ENCODE results near the gene OR4F15. TPM values are rescaled to one million over a fixed set of nuclear protein-coding genes. Genes with fewer than 3 reads are reported as not detected.

Gene OR4F15
- polyA plus RNA-seq, 1 donor (not counting 4 experiments of a cell fraction or from before 2014, with no cell fraction given) = not detected

GRCh38 chr15:101852356-101852755, 40.4 kb downstream of the OR4F15 start:
- Histone ChIP-seq H3K9me1 (ENCODE audit: control insufficient read depth, extremely low read depth, insufficient read depth, low read length) (no peaks in the 10 kb centered on the region), H3K9ac (ENCODE audit: control insufficient read depth, extremely low read depth, insufficient read depth, low read length) (no peak overlapping the region), H3K4me3 (ENCODE audit: control insufficient read depth in 2 of 3, extremely low read depth in 1 of 3, insufficient read depth in 2 of 3, low read depth in 1 of 3, low read length in 3 of 3) (no peak overlapping the region), H3K27ac (ENCODE audit: control insufficient read depth, insufficient read depth, low read length) (no peak overlapping the region), H3K4me1 (ENCODE audit: control insufficient read depth, extremely low read depth, insufficient read depth, low read length) (no peaks in the 10 kb centered on the region), H3K36me3 (ENCODE audit: control insufficient read depth in 2 of 2, extremely low read depth in 1 of 2, insufficient read depth in 2 of 2, low read length in 2 of 2) (no peaks in the 10 kb centered on the region), H3K4me2 (ENCODE audit: control insufficient read depth, extremely low read depth, insufficient read depth, low read depth, low read length) (no peak overlapping the region), H4K20me1 (ENCODE audit: control insufficient read depth, extremely low read depth, insufficient read depth, low read length) (no peaks in the 10 kb centered on the region), H2AFZ (ENCODE audit: control insufficient read depth, low read length) (no peak overlapping the region), H3K9me3 (ENCODE audit: control insufficient read depth, low read depth, low read length) (no peaks in the 10 kb centered on the region), H3K79me2 (ENCODE audit: control insufficient read depth, insufficient read depth, low read length) (no peaks in the 10 kb centered on the region), H3K27me3 (ENCODE audit: control insufficient read depth, extremely low read depth, insufficient read depth, low read length) (no peaks in the 10 kb centered on the region)
- DNase-seq (ENCODE audit: low read depth, low spot score) = no peak
- no peak for FAIRE-seq
- dilution Hi-C loops (cut with MboI; ENCODE audit: extremely low pct_ligation_motif_present, low sequenced_read_pairs) = no loop called here
- TF ChIP-seq EZH2 (IDR thresholded peaks at IDR 0.05; ENCODE audit: low read length) (no peak), CTCF (optimal IDR thresholded peaks at IDR 0.05 in 1 of 3, IDR thresholded peaks at IDR 0.05 in 1 of 3, conservative IDR thresholded peaks at IDR 0.05 in 1 of 3; ENCODE audit: extremely low read depth in 1 of 3, insufficient read depth in 2 of 3, low read length in 3 of 3) (no peak)

Small RNA genes within 50 kb of the gene (small RNA-seq; reads per million reads assigned to genes)
- gene RN7SL209P (ENCODE audit: insufficient read length in 3 of 3, low read depth in 3 of 3, low replicate concordance in 1 of 3) = 0 reads per million in 3 experiments

Other genes starting within 250 kb of the OR4F15 start
- 42.1 to 58.5 TPM (median 56.7 TPM) in 3 replicates for gene TM2D3, start 159.8 kb upstream of the OR4F15 start, polyA plus RNA-seq
- 2.8 to 3.9 TPM (median 3.0 TPM) in 3 replicates for gene TARS3, start 87.7 kb upstream of the OR4F15 start, polyA plus RNA-seq
- not detected in 3 replicates for gene OR4F6, start 8.7 kb upstream of the OR4F15 start, polyA plus RNA-seq

Data from keratinocyte (primary cell).